ENCODE data around the gene CETP. TPM values are rescaled to one million over a fixed set of nuclear protein-coding genes. Genes with fewer than 3 reads are reported as not detected.

Gene CETP
- total and polyA plus RNA-seq, 2 of the 8 experiments (the other 6 are each of a cell fraction or from before 2014, with no cell fraction given): not detected

GRCh38 chr16:56950051-56950450, 11.7 kb upstream of the CETP start (continued):
- TF ChIP-seq, protein P1, sequence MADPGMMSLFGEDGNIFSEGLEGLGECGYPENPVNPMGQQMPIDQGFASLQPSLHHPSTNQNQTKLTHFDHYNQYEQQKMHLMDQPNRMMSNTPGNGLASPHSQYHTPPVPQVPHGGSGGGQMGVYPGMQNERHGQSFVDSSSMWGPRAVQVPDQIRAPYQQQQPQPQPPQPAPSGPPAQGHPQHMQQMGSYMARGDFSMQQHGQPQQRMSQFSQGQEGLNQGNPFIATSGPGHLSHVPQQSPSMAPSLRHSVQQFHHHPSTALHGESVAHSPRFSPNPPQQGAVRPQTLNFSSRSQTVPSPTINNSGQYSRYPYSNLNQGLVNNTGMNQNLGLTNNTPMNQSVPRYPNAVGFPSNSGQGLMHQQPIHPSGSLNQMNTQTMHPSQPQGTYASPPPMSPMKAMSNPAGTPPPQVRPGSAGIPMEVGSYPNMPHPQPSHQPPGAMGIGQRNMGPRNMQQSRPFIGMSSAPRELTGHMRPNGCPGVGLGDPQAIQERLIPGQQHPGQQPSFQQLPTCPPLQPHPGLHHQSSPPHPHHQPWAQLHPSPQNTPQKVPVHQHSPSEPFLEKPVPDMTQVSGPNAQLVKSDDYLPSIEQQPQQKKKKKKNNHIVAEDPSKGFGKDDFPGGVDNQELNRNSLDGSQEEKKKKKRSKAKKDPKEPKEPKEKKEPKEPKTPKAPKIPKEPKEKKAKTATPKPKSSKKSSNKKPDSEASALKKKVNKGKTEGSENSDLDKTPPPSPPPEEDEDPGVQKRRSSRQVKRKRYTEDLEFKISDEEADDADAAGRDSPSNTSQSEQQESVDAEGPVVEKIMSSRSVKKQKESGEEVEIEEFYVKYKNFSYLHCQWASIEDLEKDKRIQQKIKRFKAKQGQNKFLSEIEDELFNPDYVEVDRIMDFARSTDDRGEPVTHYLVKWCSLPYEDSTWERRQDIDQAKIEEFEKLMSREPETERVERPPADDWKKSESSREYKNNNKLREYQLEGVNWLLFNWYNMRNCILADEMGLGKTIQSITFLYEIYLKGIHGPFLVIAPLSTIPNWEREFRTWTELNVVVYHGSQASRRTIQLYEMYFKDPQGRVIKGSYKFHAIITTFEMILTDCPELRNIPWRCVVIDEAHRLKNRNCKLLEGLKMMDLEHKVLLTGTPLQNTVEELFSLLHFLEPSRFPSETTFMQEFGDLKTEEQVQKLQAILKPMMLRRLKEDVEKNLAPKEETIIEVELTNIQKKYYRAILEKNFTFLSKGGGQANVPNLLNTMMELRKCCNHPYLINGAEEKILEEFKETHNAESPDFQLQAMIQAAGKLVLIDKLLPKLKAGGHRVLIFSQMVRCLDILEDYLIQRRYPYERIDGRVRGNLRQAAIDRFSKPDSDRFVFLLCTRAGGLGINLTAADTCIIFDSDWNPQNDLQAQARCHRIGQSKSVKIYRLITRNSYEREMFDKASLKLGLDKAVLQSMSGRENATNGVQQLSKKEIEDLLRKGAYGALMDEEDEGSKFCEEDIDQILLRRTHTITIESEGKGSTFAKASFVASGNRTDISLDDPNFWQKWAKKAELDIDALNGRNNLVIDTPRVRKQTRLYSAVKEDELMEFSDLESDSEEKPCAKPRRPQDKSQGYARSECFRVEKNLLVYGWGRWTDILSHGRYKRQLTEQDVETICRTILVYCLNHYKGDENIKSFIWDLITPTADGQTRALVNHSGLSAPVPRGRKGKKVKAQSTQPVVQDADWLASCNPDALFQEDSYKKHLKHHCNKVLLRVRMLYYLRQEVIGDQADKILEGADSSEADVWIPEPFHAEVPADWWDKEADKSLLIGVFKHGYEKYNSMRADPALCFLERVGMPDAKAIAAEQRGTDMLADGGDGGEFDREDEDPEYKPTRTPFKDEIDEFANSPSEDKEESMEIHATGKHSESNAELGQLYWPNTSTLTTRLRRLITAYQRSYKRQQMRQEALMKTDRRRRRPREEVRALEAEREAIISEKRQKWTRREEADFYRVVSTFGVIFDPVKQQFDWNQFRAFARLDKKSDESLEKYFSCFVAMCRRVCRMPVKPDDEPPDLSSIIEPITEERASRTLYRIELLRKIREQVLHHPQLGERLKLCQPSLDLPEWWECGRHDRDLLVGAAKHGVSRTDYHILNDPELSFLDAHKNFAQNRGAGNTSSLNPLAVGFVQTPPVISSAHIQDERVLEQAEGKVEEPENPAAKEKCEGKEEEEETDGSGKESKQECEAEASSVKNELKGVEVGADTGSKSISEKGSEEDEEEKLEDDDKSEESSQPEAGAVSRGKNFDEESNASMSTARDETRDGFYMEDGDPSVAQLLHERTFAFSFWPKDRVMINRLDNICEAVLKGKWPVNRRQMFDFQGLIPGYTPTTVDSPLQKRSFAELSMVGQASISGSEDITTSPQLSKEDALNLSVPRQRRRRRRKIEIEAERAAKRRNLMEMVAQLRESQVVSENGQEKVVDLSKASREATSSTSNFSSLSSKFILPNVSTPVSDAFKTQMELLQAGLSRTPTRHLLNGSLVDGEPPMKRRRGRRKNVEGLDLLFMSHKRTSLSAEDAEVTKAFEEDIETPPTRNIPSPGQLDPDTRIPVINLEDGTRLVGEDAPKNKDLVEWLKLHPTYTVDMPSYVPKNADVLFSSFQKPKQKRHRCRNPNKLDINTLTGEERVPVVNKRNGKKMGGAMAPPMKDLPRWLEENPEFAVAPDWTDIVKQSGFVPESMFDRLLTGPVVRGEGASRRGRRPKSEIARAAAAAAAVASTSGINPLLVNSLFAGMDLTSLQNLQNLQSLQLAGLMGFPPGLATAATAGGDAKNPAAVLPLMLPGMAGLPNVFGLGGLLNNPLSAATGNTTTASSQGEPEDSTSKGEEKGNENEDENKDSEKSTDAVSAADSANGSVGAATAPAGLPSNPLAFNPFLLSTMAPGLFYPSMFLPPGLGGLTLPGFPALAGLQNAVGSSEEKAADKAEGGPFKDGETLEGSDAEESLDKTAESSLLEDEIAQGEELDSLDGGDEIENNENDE (IDR thresholded peaks at IDR 0.05; ENCODE audit: insufficient replicate concordance, low read length): no peak
- no peak for TF ChIP-seq POU5F1 (IDR thresholded peaks at IDR 0.05; ENCODE audit: low read depth, low read length)
- no peak for TF ChIP-seq EZH2 (IDR thresholded peaks at IDR 0.05; ENCODE audit: low read depth, low read length, severe bottlenecking)
